Measurements from ENCODE around the gene MINDY3. TPM values are rescaled to one million over a fixed set of nuclear protein-coding genes. Genes with fewer than 3 reads are reported as not detected.

MINDY3 gene
- total and polyA plus RNA-seq, 2 donors (not counting 1 experiment from before 2014, with no cell fraction given) = 11.6 to 29.3 TPM

GRCh38 chr10:15787426-15787825 is 72.9 kb downstream of the MINDY3 start:
- CTCF ChIA-PET = no interaction called here
- H3K36me3 ChIP-seq (replicated peaks in 1 of 2; ENCODE audit: control extremely low read depth in 1 of 2, control insufficient read depth in 1 of 2, extremely low read depth in 1 of 2, insufficient read depth in 2 of 2, low read length in 1 of 2) = peaks cover 3 to 57% of the 10 kb centered on the region in 2 experiments

GRCh38 chr10:15784662-15785300 is 75.5 kb downstream of the MINDY3 start:
- TF ChIP-seq CTCF (IDR thresholded peaks at IDR 0.05) (no peak), EZH2 (IDR thresholded peaks at IDR 0.05; ENCODE audit: borderline replicate concordance, insufficient read depth, low read depth, low read length, poor library complexity, severe bottlenecking) (no peak)
- CTCF ChIA-PET = no interaction called here
- Histone ChIP-seq H3K4me2 (replicated peaks; ENCODE audit: low read depth, low read length, poor library complexity, severe bottlenecking) (no peak overlapping the region), H3K27me3 (replicated peaks in 1 of 4; ENCODE audit: control extremely low read depth in 1 of 4, control insufficient read depth in 3 of 4, insufficient read depth in 4 of 4, low read length in 3 of 4) (no peaks in the 10 kb centered on the region), H3K9me3 (ENCODE audit: control extremely low read depth in 1 of 3, control insufficient read depth in 2 of 3, insufficient read depth in 1 of 3, low read length in 2 of 3) (no peaks in the 10 kb centered on the region), H3K27ac (ENCODE audit: low read length in 2 of 2) (no peak overlapping the region), H3K4me1 (ENCODE audit: control insufficient read depth in 2 of 2, insufficient read depth in 2 of 2, low read length in 2 of 2) (no peaks in the 10 kb centered on the region), H3K4me3 (ENCODE audit: control extremely low read depth in 1 of 5, extremely low read depth in 1 of 5, insufficient read depth in 1 of 5, low read depth in 2 of 5, low read length in 4 of 5) (no peak overlapping the region), H3K36me3 (replicated peaks in 1 of 2; ENCODE audit: control extremely low read depth in 1 of 2, control insufficient read depth in 1 of 2, extremely low read depth in 1 of 2, insufficient read depth in 2 of 2, low read length in 1 of 2) (peaks cover 1 to 66% of the 10 kb centered on the region in 2 experiments), H3K9ac (ENCODE audit: low read length) (no peak overlapping the region), H3K79me2 (ENCODE audit: control insufficient read depth, insufficient read depth, low read length) (no peaks in the 10 kb centered on the region), H2AFZ (ENCODE audit: insufficient read depth, low read depth, low read length, poor library complexity, severe bottlenecking) (no peak overlapping the region), H4K20me1 (ENCODE audit: control insufficient read depth, insufficient read depth, low read length, poor library complexity, severe bottlenecking) (no peaks in the 10 kb centered on the region)
- H3K9me3 Mint-ChIP-seq (ENCODE audit: insufficient read depth) = no peaks in the 10 kb centered on the region
- POLR2A ChIA-PET = no interaction called here
- intact Hi-C loops (cut with micrococcal nuclease) = no loop called here
- H3K4me3 Mint-ChIP-seq = no peak overlapping the region
- no peak overlapping the region for H3K27ac Mint-ChIP-seq
- DNase-seq (no peak), ATAC-seq (ENCODE audit: low read depth) (no peak)
- no peaks in the 10 kb centered on the region for H3K4me1 Mint-ChIP-seq
- no peaks in the 10 kb centered on the region for H3K27me3 Mint-ChIP-seq
- 100% methylated on average over 3 of the region's 8 CpGs for WGBS (ENCODE audit: insufficient coverage)

More at GRCh38 chr10:15787426-15787825, 72.9 kb downstream of the MINDY3 start:
- intact Hi-C loops (cut with micrococcal nuclease) = no loop called here
- POLR2A ChIA-PET = no interaction called here
- Histone ChIP-seq H3K9me3 (ENCODE audit: control extremely low read depth in 1 of 3, control insufficient read depth in 2 of 3, insufficient read depth in 1 of 3, low read length in 2 of 3) (no peaks in the 10 kb centered on the region), H3K79me2 (ENCODE audit: control insufficient read depth, insufficient read depth, low read length) (no peaks in the 10 kb centered on the region), H3K27me3 (replicated peaks in 1 of 4; ENCODE audit: control extremely low read depth in 1 of 4, control insufficient read depth in 3 of 4, insufficient read depth in 4 of 4, low read length in 3 of 4) (no peaks in the 10 kb centered on the region), H3K4me1 (ENCODE audit: control insufficient read depth in 2 of 2, insufficient read depth in 2 of 2, low read length in 2 of 2) (no peaks in the 10 kb centered on the region), H3K4me2 (replicated peaks; ENCODE audit: low read depth, low read length, poor library complexity, severe bottlenecking) (no peak overlapping the region), H2AFZ (ENCODE audit: insufficient read depth, low read depth, low read length, poor library complexity, severe bottlenecking) (no peak overlapping the region), H3K9ac (ENCODE audit: low read length) (no peak overlapping the region), H3K27ac (ENCODE audit: low read length in 2 of 2) (no peak overlapping the region), H3K4me3 (ENCODE audit: control extremely low read depth in 1 of 5, extremely low read depth in 1 of 5, insufficient read depth in 1 of 5, low read depth in 2 of 5, low read length in 4 of 5) (no peak overlapping the region), H4K20me1 (ENCODE audit: control insufficient read depth, insufficient read depth, low read length, poor library complexity, severe bottlenecking) (no peaks in the 10 kb centered on the region)
- no peaks in the 10 kb centered on the region for H3K4me1 Mint-ChIP-seq
- WGBS (ENCODE audit: insufficient coverage) = 100% methylated on average over 1 of the region's 5 CpGs
- no peaks in the 10 kb centered on the region for H3K27me3 Mint-ChIP-seq
- TF ChIP-seq CTCF (IDR thresholded peaks at IDR 0.05) = no peak
- no peak for TF ChIP-seq EZH2 (IDR thresholded peaks at IDR 0.05; ENCODE audit: borderline replicate concordance, insufficient read depth, low read depth, low read length, poor library complexity, severe bottlenecking)
- DNase-seq (peak; percentile 4), ATAC-seq (ENCODE audit: low read depth) (no peak)
- no peak overlapping the region for H3K27ac Mint-ChIP-seq
- no peaks in the 10 kb centered on the region for H3K9me3 Mint-ChIP-seq (ENCODE audit: insufficient read depth)
- no peak overlapping the region for H3K4me3 Mint-ChIP-seq
